ENCODE measurements around the gene MON1A. TPM values are rescaled to one million over a fixed set of nuclear protein-coding genes. Genes with fewer than 3 reads are reported as not detected.
A peak's percentile ranks its signal among the peaks of the same experiment; 100 is the strongest.

Gene MON1A
- total RNA-seq, 2 experiments from 2014 or later, result 0.85 to 1.3 TPM

GRCh38 chr3:49869525-49870126, 60.0 kb downstream of the MON1A start, which contains the start of gene CAMKV:
Gene CAMKV (minus strand): TSS chr3:49869906. CDS start chr3:49862388, 7,518 bp downstream.
- Mint-ChIP-seq H3K27ac (no peak within 1 kb of the TSS), H3K27me3 (peaks cover 49% of the 10 kb centered on the region), H3K9me3 (no peaks in the 10 kb centered on the region), H3K4me1 (ENCODE audit: low read depth) (no peaks in the 10 kb centered on the region), H3K36me3 (ENCODE audit: low read depth) (no peaks in the 10 kb centered on the region), H3K4me3 (peak within 1 kb of the TSS; percentile 30)
- TF ChIP-seq CTCF (IDR thresholded peaks at IDR 0.05), result no peak
- Histone ChIP-seq H3K36me3 (ENCODE audit: insufficient read depth, low read length) (no peaks in the 10 kb centered on the region), H3K4me3 (ENCODE audit: low read length) (peak within 1 kb of the TSS; percentile 43), H3K4me1 (ENCODE audit: insufficient read depth, low read length) (peaks cover 25% of the 10 kb centered on the region), H3K27me3 (ENCODE audit: control insufficient read depth in 1 of 2, insufficient read depth in 2 of 2, low read length in 2 of 2) (peaks cover 38 to 40% of the 10 kb centered on the region in 2 experiments), H3K9me3 (ENCODE audit: control insufficient read depth in 1 of 2, insufficient read depth in 1 of 2, low read length in 2 of 2) (peaks cover 0 to 19% of the 10 kb centered on the region in 2 experiments), H3K27ac (ENCODE audit: low read depth in 1 of 2, low read length in 2 of 2) (no peak within 1 kb of the TSS)
- CTCF ChIA-PET, result no interaction called here
- peak in 11 of 14 experiments; percentile 4 to 54 (median 24) for DNase-seq
- intact Hi-C loops (cut with DNase I, micrococcal nuclease), result loop anchor here in 1 of 2 experiments (5.0 kb wide), 1 partner anchor 43 kb away; no protein-coding TSS in a partner anchor
- POLR2A ChIA-PET, result no interaction called here
- peak; percentile 54 for ATAC-seq (ENCODE audit: poor library complexity)

- H3K36me3 Mint-ChIP-seq (ENCODE audit: low read depth), result no peaks in the 10 kb centered on the region
- no peaks in the 10 kb centered on the region for H3K9me3 Mint-ChIP-seq
- H3K4me3 ChIP-seq (ENCODE audit: low read length), result peak overlapping the region; percentile 43
- no peaks in the 10 kb centered on the region for H3K36me3 ChIP-seq (ENCODE audit: insufficient read depth, low read length)
- peaks cover 25% of the 10 kb centered on the region for H3K4me1 ChIP-seq (ENCODE audit: insufficient read depth, low read length)
- H3K27ac Mint-ChIP-seq, result no peak overlapping the region
- ChIA-PET CTCF (no interaction called here), POLR2A (no interaction called here)
- DNase-seq (no peak), ATAC-seq (ENCODE audit: poor library complexity) (peak; percentile 31)
- TF ChIP-seq CTCF (IDR thresholded peaks at IDR 0.05), result no peak
- peaks cover 0 to 19% of the 10 kb centered on the region in 2 experiments for H3K9me3 ChIP-seq (ENCODE audit: control insufficient read depth in 1 of 2, insufficient read depth in 1 of 2, low read length in 2 of 2)
- no peaks in the 10 kb centered on the region for H3K4me1 Mint-ChIP-seq (ENCODE audit: low read depth)
- H3K27ac ChIP-seq (ENCODE audit: low read depth in 1 of 2, low read length in 2 of 2), result no peak overlapping the region
- H3K27me3 ChIP-seq (ENCODE audit: control insufficient read depth in 1 of 2, insufficient read depth in 2 of 2, low read length in 2 of 2), result peaks cover 43 to 46% of the 10 kb centered on the region in 2 experiments
- H3K4me3 Mint-ChIP-seq, result no peak overlapping the region
- intact Hi-C loops (cut with DNase I, micrococcal nuclease), result no loop called here
- H3K27me3 Mint-ChIP-seq, result peaks cover 49% of the 10 kb centered on the region
Measured at GRCh38 chr3:49868862-49869466, 60.6 kb downstream of the MON1A start.

- H3K36me3 Mint-ChIP-seq (ENCODE audit: low read depth), result no peaks in the 10 kb centered on the region
Measured at GRCh38 chr3:49867871-49868321, 61.7 kb downstream of the MON1A start.

More at GRCh38 chr3:49867871-49868321, 61.7 kb downstream of the MON1A start:
- ATAC-seq (ENCODE audit: poor library complexity) (peak; percentile 33), DNase-seq (peak in 2 of 14 experiments; percentile 31 to 41)
- ChIA-PET POLR2A (interaction anchor here (1.1 kb wide), 1 partner anchor 11 kb away, joined by 3 read pairs; the partner anchor contains the start of gene TRAIP), CTCF (no interaction called here)
- intact Hi-C loops (cut with DNase I, micrococcal nuclease), result no loop called here
- TF ChIP-seq CTCF (IDR thresholded peaks at IDR 0.05), result no peak
- no peaks in the 10 kb centered on the region for H3K36me3 ChIP-seq (ENCODE audit: insufficient read depth, low read length)
- peaks cover 18% of the 10 kb centered on the region for H3K4me1 ChIP-seq (ENCODE audit: insufficient read depth, low read length)
- peaks cover 0 to 19% of the 10 kb centered on the region in 2 experiments for H3K9me3 ChIP-seq (ENCODE audit: control insufficient read depth in 1 of 2, insufficient read depth in 1 of 2, low read length in 2 of 2)
- H3K4me3 Mint-ChIP-seq, result no peak overlapping the region
- H3K27me3 ChIP-seq (ENCODE audit: control insufficient read depth in 1 of 2, insufficient read depth in 2 of 2, low read length in 2 of 2), result peaks cover 45 to 46% of the 10 kb centered on the region in 2 experiments
- no peak overlapping the region for H3K27ac Mint-ChIP-seq
- H3K4me3 ChIP-seq (ENCODE audit: low read length), result no peak overlapping the region
- H3K27me3 Mint-ChIP-seq, result peaks cover 54% of the 10 kb centered on the region
- H3K27ac ChIP-seq (ENCODE audit: low read depth in 1 of 2, low read length in 2 of 2), result no peak overlapping the region
- H3K9me3 Mint-ChIP-seq, result no peaks in the 10 kb centered on the region
- no peaks in the 10 kb centered on the region for H3K4me1 Mint-ChIP-seq (ENCODE audit: low read depth)

Measured in CD4-positive, alpha-beta T cell (primary cell).